GM12892 (cell line): Measurements from ENCODE around the gene MTHFS.

Experiments
- DNase-seq: peaks from one replicate; pipeline ENCODE4 v3.0.0; 2011; ENCODE audit not compliant: insufficient read length
- FAIRE-seq: peaks from 2 replicates; lab custom pipeline; 2011; peaks lifted over from hg19 to GRCh38; lab: Jason Lieb, UNC
- POLR2A ChIP-seq: IDR thresholded peaks from 2 replicates; pipeline ENCODE4 v1.6.1; 2011; ENCODE audit warnings: low read depth, low read length, control low read depth
- POLR2AphosphoS5 ChIP-seq: IDR thresholded peaks from 2 replicates; pipeline ENCODE4 v1.6.1; 2011; ENCODE audit warnings: low read depth, low read length, control low read depth
- TAF1 ChIP-seq: IDR thresholded peaks from 2 replicates; pipeline ENCODE4 v1.6.1; 2011; ENCODE audit warnings: low read depth, mild to moderate bottlenecking, control low read depth, low read length, borderline replicate concordance

The MTHFS gene

DNA sequence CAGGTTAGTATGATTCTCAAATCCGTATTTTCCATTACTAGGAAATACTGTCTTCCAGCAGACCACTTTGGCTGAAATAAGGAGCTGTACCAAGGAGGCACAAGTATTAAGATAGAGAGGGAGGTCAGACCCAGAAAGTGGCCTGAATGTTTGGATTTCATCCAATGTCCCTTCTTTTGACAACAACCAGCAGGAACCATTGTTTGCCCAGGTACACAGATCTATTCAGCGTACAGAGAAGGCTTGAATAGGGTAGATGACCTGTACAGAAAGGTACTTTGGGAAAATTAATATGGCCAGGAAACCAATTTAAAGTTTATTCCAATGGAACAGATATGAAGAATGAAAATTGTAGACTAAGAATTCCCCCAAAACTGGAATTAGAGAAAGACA lies 12.6 kb downstream of the MTHFS start:
- no peak for FAIRE-seq

DNA sequence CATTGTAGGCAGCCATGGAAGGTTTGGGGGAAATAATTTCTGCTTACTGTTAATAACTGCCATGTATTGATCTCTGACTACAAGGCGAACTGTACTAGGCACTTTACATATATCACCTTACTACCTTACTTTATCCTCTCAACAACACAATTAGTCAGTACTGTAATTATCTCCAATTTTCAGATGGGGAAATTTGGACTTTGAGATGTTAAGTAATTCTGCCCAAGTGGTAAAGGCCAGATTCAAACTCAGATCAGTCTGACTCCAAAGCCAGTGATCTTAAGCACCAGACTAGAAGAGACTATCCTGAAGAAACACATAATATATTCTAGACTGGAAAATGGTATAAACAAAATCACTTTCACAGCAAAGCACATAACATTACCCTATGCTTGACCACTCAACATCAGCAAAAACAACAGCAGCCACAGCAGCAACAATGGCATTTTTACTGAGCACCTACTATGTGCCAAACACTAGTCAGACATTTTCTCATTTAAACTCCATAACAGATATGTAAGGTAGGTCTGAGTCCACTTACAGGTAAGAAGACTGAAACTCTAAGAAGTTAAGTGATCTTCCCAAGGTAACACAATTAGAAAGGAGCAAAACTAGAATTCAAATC lies 13.1 kb downstream of the MTHFS start:
- TF ChIP-seq POLR2AphosphoS5 (no peak), POLR2A (no peak)
- no peak for DNase-seq
- no peak for FAIRE-seq

More for the DNA sequence above, 12.6 kb downstream of the MTHFS start:
- no peak for DNase-seq
- TF ChIP-seq POLR2A: no peak

DNA sequence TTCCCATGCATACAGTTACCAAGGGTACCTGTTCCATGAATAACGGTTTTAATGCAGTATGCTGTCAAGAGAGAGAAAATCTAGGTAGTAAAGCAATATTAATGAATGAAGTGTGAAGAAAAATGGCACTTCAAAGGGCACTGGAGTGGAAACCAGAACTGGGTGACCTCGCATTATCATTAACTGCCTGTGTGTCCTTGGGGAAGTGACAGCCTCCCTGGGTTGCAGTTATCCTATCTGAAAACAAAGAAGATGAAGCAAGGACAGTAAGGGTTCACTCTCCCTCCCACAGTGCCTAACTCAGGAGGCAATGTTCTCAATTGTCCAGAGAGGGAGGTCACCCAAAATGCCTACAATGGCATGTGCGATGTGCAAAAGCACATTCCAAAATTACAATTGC lies 15.1 kb downstream of the MTHFS start:
- DNase-seq (no peak), FAIRE-seq (no peak)
- TF ChIP-seq POLR2A (no peak), TAF1 (no peak)

DNA sequence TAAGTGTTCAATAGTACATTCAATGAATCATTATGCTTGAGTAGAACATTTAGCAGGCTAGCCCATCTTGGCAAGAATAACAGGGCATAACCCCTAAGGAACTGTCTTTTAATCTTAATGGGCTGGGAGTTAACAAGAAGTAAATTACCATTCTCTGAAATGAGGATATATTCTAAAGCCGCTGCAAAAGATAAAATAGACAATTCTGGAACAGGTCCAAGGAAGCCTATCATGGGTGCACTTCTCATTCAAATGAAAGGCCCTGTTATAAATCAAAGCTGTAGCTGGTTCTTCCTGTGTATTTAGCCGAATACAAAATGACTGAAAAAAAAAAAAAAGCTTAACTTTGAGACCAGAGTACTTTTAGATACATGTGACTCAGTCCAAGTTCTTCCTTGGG lies 15.6 kb downstream of the MTHFS start:
- DNase-seq: no peak
- TF ChIP-seq POLR2A (no peak), POLR2AphosphoS5 (no peak), TAF1 (no peak)
- FAIRE-seq: no peak

DNA sequence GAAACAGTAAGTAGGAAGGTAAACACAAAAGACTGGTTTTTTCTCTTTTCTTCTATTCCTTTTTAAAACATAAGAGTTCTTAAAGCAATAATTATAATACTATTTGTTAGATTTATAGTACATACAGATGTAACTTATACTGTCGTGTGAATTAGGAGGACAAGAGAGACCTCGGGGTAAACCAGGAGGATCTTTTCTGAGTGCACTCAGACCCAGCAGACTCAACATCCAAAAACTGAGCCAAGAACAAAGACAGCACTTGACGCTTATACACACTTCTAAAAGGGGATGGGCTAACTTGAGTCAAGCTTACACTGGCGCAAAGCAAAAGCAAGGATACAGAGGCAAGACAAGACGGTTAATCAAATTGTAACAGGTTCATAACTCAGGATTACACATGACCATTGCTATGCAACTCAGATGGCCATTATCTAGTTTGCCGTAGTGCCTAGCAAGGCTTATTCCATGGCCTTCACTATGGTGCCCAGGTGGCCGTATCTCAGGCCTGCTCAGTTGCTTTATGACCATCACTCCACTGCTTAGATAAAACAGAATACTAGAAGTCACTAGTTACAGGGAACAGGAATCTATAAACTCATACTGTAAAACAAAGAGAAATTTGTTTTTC lies 18.6 kb downstream of the MTHFS start:
- FAIRE-seq: no peak
- TF ChIP-seq TAF1 (no peak), POLR2A (no peak), POLR2AphosphoS5 (no peak)

DNA sequence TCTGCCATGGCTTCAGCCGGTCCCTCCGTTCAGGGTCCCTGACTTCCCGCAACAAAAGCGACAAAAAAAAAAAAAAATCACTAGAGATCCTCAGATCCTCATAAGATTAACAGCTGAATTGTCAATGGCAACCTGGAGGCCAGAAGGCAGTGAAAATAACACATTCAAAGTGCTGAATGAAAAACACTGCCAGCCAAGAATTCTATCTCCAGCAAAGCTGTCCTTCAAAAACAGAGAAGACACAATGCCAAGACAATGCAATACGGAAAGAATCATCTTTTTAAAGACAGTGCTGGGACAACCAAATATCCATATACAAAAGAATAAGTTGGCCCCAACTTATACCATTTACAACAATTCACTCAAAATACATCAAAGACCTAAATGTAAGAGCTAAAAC lies 21.6 kb downstream of the MTHFS start:
- no peak for FAIRE-seq
- TF ChIP-seq POLR2AphosphoS5 (no peak), TAF1 (no peak), POLR2A (no peak)
- no peak for DNase-seq

More for the DNA sequence above, 18.6 kb downstream of the MTHFS start:
- DNase-seq: no peak

DNA sequence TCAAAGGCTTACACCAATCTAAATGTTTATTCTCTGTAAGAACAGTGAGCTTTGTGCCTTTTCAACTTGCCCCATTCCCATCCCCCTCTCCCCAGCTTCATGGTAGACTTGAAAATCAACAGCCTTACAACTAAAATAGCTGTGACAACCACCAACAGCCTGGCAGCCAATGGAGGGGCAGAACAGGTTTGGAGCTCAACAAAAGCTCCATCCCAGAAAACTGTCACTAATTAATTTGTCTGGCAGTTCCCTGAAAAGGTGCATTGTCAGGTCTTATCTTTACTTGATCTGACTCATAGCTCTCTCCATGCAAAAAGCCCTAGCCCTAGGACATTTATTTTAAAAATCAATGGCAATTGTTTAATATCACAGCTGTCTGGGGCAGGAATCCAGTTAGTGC lies 22.6 kb downstream of the MTHFS start:
- no peak for DNase-seq
- no peak for FAIRE-seq
- TF ChIP-seq TAF1 (no peak), POLR2A (no peak), POLR2AphosphoS5 (no peak)

DNA sequence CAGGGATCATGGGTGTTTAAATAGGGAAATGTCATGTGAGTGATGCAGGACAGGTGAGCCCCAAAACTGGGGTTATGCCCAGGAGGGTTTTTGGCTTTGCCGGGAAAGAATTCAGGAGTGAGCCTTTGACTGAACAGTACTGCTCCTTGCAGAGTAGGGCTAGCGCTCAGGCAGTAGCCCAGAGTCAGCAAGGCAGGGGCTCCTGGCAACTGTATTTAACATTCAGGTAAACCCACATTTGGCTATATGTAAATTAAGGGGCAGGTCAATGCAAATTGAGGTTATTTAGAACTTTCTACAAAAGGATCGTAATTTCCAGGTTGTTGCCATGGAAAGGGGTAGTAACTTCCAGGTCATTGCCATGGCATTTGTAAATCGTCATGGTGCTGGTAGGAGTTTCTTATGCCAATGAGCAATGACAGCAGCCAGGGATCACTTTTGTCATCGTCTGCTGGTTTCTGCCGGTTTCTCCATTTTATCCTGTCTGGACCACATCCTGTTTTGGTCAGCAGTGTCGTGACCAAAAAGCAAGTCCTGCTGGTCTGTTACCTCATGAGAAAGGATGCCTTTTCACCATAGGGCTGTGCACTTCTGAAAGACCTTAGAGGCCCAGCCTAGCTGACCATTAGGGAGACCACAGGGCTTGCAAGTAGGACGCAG lies 24.3 kb downstream of the MTHFS start:
- TF ChIP-seq POLR2A (no peak), TAF1 (no peak), POLR2AphosphoS5 (no peak)
- FAIRE-seq: no peak
- no peak for DNase-seq

DNA sequence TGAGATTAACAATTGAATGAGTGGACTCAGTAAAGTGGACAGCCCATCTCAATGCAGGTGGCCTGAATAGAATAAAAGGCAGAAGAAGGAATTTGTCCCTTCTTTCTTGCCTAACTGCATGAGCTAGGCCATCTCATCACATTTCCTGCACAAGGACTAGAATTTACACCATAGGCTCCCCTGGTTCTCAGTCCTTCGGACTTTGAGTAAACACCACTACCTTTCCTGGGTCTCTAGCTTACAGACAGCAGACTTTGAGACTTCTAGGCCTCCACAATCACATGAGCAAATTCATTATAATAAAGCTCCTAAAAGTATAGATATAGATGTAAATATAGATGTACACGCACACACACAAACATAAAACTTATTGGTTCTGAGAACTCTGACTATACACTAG lies 28.3 kb downstream of the MTHFS start:
- DNase-seq (no peak), FAIRE-seq (no peak)
- TF ChIP-seq POLR2AphosphoS5 (no peak), POLR2A (no peak), TAF1 (no peak)

DNA sequence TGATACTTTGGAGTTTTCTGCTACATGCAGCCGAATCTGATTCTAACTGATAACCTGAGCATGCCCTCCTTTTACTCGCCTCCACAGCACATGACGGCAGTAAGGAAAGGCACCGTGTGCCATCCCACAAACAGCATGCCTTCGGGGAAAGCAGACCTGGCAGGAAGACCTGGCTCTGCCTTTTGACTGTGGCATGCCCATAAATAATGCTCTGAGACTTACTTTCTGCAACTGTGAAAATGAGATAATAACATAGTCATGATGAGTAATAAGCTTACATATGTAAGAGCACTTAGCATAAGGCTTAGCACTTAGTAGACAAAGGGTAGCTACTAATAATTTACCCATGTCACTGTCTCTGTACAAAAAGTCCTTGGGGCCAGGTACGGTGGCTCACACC lies 32.9 kb downstream of the MTHFS start:
- TF ChIP-seq POLR2A: no peak
- no peak for TF ChIP-seq POLR2AphosphoS5
- no peak for TF ChIP-seq TAF1
- no peak for FAIRE-seq
- no peak for DNase-seq

DNA sequence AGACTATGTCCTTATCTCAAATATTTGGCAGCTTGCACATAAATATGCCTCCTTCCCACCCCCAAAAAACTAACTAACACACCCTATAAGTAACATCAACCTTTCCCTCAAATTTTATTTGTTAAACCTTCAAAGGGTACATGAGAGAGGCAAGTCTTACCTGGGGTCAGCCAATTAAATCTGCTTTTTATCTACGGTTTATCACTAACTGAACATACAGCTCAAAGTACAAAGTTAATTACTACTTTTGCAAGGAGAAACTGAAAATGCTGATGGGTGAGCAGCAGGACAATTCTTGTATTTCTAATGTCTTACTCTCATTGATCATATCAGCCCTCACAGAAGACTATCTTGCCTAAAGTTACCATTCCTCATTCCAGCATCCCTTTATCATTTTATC lies 34.6 kb downstream of the MTHFS start:
- DNase-seq: no peak
- FAIRE-seq: no peak
- TF ChIP-seq POLR2AphosphoS5: no peak
- no peak for TF ChIP-seq TAF1
- TF ChIP-seq POLR2A: no peak

DNA sequence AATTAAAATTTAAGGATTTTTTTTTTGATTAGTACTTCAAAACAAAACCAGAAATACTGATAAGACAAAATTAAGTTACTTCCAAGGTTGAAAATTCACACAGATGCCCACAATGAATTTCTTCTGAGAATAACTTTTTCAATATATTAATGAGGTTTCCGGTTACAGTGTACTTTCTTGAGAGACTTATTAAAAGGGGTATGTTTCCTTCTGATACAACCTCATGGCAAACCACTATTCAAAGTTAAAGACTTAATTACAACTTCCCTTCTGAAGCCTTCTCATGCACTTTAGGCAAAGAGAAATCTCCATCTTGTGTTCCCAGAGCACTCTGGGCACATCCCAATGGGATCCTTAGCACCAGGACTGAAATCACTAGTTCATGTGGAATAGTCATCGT lies 36.2 kb downstream of the MTHFS start:
- FAIRE-seq (no peak), DNase-seq (no peak)
- TF ChIP-seq POLR2AphosphoS5 (no peak), TAF1 (no peak), POLR2A (no peak)

DNA sequence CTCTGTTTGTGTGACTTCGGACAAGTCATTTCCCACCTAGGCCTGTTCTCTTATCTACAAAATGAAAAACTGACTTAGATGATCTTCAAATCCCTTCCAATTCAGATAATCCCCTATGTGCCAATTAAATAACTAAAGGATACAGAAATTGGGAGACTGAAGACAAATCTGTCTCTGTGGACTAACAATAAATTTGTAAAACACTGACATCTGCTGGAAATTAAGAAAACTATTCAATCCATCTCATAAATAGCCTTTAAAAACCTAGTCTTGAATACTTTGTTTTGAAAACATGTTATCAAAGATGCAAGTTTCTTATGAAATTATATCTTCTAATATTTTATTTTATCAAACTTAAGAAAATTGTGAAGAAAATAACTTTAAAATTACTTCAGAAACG lies 38.3 kb downstream of the MTHFS start:
- TF ChIP-seq TAF1 (no peak), POLR2A (no peak), POLR2AphosphoS5 (no peak)
- FAIRE-seq (no peak), DNase-seq (no peak)
